Inflammatory macrophage treated with lipopolysaccharide for 4 hours (primary cell): ENCODE data around the gene SMIM21.

Source experiments
- DNase-seq: peaks from one replicate; pipeline ENCODE4 v3.0.0-alpha.2; 2020

SMIM21 gene

DNA sequence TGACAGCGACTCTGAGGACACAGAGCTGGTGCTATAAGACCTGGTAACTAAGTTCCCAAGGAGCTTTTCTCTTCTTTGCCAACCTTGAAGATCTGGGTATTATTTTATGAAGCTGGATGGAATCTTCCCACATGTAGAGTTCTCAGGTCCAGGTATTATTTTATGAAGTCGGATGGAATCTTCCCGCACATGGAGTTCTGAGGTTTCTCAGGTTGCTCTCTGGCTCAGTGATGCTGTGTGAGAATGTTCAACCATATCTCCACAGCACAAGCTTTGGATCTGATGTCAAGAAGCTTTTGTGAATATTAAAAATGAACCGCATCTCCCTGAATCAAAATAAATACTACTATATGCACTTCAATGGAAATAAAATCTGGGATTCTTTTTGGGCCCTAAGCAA is at the start of gene SMIM21:
Gene SMIM21 (minus strand): TSS at position 101 of the 400 bp plus-strand sequence. CDS start 140 bp downstream, outside the sequence.
- DNase-seq = no peak

- DNase-seq = no peak
Observed at GRCh38 chr18:75475228-75475627, 47.7 kb upstream of the SMIM21 start.

GRCh38 chr18:75474332-75474731 is 46.8 kb upstream of the SMIM21 start:
- no peak for DNase-seq

GRCh38 chr18:75473316-75473715 is 45.8 kb upstream of the SMIM21 start:
- DNase-seq = no peak

GRCh38 chr18:75472906-75473305 is 45.4 kb upstream of the SMIM21 start:
- DNase-seq = no peak

DNA sequence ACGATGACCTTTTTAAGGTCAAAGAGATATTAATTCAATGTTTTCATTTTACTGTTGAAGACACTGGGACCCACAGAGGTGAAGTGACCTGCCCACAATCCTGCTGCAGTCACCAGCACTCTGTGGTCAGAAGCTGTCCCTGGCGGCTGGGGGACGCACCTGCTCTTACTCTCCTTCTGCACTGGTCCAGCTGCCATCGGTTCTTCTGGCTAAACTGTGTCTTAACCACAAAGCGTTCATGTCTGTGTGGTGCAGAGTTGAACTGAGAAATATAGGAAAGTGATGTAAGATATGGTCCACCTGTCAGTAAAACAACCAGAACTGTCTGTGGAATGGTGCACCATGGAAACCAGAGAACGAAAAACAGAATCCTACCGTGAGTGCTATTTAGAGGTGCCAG is 44.9 kb upstream of the SMIM21 start:
- no peak for DNase-seq

DNA sequence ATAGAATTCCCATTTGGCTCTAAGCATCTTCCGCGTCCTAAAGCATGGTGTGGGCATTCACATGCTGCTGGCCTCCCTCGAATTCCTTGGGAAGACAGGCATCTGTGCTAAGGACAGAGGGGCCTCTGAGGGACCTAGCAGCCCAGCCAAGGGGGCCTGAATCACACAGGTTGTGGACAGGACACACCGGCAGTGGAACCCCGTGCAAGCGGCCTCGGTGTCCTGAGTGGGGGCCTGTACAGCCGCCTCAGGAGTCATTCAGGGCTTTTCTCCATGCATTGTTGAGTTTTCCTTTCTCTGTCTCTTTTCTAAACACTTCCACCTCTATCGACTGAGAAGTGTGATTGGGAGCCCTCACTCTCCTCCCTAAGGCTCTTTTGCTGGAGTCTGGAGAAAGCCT is 44.3 kb upstream of the SMIM21 start:
- DNase-seq = no peak

GRCh38 chr18:75467851-75468250 is 40.3 kb upstream of the SMIM21 start:
- no peak for DNase-seq

DNA sequence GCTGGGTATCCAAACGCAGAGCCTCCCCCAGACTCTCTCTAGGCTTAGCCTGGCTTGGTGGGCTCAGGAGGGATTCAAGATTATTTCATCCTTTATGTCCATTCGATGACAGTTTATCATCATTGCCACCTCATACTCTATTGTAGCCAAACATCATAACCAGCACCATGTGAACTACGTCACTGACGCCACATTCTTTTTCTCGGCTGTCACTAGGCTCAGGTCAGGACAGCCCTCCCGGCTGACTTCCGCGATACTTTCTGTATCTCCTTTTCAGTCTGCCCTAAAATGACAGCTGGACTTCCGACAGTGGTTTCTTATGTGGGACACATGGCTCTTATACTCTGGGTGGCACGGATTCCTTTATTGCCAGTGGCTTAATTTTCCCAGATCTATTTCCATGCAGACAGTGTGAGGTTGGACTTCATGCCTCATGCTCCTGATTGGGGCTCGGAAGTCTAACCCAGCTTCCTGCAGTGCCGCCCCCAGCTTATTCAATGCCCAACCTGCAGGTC is 39.8 kb upstream of the SMIM21 start:
- no peak for DNase-seq

DNA sequence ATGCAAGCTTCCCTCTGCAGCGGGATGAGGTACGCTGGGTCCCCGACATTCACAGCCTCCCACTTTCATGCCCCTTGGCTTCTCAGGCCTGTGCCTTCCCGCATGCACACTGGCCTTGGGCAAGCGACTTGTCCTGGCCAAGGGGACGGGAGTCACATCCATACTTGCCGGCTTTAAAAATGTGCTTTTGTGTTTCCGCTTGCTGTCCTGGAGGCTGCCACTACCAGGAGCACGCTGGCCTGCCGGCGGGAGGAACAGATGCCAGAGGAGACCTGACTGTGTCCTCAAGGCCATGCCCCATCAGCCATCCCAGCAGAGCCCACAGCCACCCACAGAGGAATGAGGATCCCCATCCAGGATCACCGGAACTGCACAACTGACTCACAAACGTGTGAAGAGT is 36.9 kb upstream of the SMIM21 start:
- no peak for DNase-seq

- DNase-seq = no peak
Observed at GRCh38 chr18:75462178-75462832, 34.8 kb upstream of the SMIM21 start.

- no peak for DNase-seq
Observed at GRCh38 chr18:75456199-75456631, 28.7 kb upstream of the SMIM21 start.

- DNase-seq = peak; percentile 2
Observed at GRCh38 chr18:75455249-75456198, 28.0 kb upstream of the SMIM21 start.

DNA sequence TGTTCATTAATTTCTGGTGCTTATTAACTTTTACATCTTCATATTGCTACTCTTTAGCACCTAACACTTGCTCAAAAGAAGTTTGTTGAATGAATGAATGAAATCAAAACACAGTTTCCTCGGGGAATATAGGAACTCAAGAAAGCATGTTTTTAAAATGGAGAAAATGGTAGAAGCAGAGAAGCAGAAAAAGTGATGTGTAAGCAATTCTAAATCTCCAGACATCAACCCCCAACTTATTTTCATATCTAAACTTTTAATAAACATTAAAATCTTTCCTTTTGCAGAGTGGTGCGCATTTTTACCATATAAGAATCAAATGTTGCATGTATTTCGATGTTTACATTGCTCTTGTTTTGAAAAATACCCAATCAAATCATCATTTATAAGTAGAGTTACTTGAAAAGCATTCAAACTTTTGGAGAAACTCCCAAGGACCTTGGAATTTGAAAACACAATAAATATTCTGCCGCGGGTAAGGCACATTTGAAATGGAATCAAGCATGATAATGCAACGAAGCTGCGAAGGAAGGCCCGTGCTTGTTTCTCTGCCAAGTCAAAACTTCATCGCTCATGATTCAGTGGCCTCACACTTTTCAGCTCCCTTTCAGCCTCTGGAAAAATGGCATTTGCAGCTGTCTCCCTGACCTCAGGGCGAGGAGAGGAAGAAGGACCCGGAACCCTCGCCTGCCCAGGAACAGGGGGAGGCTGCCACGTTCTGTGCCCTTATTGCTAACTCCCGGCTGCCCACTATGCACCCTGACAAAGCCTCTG is 26.7 kb upstream of the SMIM21 start:
- no peak for DNase-seq

GRCh38 chr18:75450906-75451305 is 23.4 kb upstream of the SMIM21 start:
- no peak for DNase-seq

GRCh38 chr18:75441896-75442295 is 14.4 kb upstream of the SMIM21 start:
- DNase-seq = no peak

GRCh38 chr18:75439348-75439747 is 11.8 kb upstream of the SMIM21 start:
- DNase-seq = no peak

DNA sequence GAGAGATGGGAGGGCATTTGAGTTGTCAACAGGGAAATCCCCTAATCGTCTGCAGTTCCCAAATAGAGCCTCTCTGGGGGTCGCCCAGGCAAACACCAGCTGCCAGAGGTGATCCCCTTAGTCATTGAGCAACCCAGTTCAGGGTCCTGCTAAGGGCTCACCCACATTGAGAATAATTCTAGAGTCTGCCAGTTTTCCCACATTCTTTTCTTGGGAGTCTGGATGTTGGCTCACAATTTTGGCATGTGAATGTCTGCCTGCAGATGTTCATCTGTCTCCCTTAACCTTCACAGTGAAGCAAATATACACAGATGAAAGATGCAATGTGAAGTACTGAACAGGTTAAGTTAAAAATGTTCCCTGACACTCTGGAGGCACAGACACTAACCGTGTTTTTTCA is 11.4 kb upstream of the SMIM21 start:
- DNase-seq = no peak

DNA sequence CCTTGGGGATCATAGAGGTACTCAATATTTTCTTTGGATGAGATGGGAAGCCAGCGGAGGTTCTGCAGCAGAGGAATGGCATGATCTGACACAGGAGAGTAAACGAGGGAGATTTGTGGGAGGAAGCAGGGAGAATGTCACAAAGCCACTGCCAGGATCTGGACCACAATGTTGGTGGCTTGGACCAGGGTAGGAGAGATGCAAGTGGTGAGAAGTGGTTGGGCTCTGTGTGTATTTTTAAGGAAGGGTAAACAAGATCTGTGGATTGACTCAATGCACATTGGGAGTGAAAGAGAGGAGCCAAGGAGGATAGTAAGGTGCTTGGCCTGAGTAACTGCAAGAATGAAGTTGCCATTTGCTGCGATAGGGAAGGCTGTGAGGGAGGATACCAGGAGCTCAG is 10.5 kb upstream of the SMIM21 start:
- DNase-seq = no peak

GRCh38 chr18:75433098-75433497 is 5.6 kb upstream of the SMIM21 start:
- DNase-seq = no peak

DNA sequence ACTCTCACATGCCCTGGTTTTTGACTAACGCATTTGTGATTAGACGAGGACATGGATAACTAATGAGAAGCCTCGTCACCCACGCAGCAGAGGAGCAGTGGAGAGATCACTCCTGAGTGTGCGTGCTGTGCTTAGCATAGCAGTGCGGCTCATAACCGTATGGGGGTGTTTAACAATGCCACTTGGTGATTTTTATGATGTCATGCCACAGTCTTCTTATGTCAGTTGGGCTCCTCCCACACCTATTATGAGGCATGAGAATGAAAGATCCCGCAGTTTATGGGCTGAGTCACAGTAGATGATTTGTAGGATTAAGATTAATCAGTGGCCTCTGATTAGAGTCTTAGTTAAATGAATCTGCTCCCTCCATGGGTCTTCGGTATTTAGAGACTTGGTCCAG is 2.5 kb upstream of the SMIM21 start:
- DNase-seq = no peak

- DNase-seq = no peak
Observed at GRCh38 chr18:75428490-75428889, 987 bp upstream of the SMIM21 start.

GRCh38 chr18:75422341-75422910 is 5.1 kb downstream of the SMIM21 start:
- no peak for DNase-seq
